Chondrocyte (in vitro differentiated cells): Measurements from ENCODE around the gene GNB3. TPM values are rescaled to one million over a fixed set of nuclear protein-coding genes. Genes with fewer than 3 reads are reported as not detected.
"Not testable (repeated sequence)": the region's sequence is repeated elsewhere in the genome, so short reads cannot be mapped to it uniquely, and the experiment has no call there.

Experiments
- DNase-seq: peaks from one replicate; pipeline ENCODE4 v3.0.0; 2021; ENCODE audit warnings: mixed read lengths, low spot score
- H3K27ac Mint-ChIP-seq: one replicate; pipeline ENCODE4 v1.8.0; 2021; ENCODE audit warnings: mild to moderate bottlenecking, moderate library complexity, mixed read lengths; ENCODE audit not compliant: unreplicated experiment
- H3K27me3 Mint-ChIP-seq: 2 replicates; pipeline ENCODE4 v1.8.0; 2021; ENCODE audit warnings: low read depth, mixed read lengths
- H3K36me3 Mint-ChIP-seq: 2 replicates; pipeline ENCODE4 v1.8.0; 2021; ENCODE audit warnings: low read depth, mixed read lengths
- H3K4me1 Mint-ChIP-seq: 2 replicates; pipeline ENCODE4 v1.8.0; 2021; ENCODE audit warnings: low read depth, mild to moderate bottlenecking, mixed read lengths
- H3K4me3 Mint-ChIP-seq: one replicate; pipeline ENCODE4 v1.8.0; 2021; ENCODE audit warnings: mild to moderate bottlenecking, moderate library complexity, mixed read lengths; ENCODE audit not compliant: unreplicated experiment
- H3K9me3 Mint-ChIP-seq: 2 replicates; pipeline ENCODE4 v1.8.0; 2021; ENCODE audit warnings: low read depth, mixed read lengths
- CTCF ChIP-seq: fragments of 200-600 bp; sonication (generic); IDR thresholded peaks from 2 replicates; pipeline ENCODE4 v1.5.0; 2021; ENCODE audit warnings: antibody characterized with exemption, mild to moderate bottlenecking, moderate library complexity
- total RNA-seq: library from RNA; stranded (reverse); gene quantifications from 3 replicates; pipeline ENCODE4 v1.2.1, GENCODE V29; 2021

GNB3 gene
- total RNA-seq, 1 donor from 2014 or later = 10.2 TPM

GRCh38 chr12:6873094-6874014, 32.6 kb downstream of the GNB3 start, which contains the start of gene SPSB2:
TSS of gene SPSB2 (minus strand) at chr12:6873303. CDS start at chr12:6872901, 402 bp downstream.
- H3K27me3 Mint-ChIP-seq = no peaks in the 10 kb centered on the region
- H3K4me1 Mint-ChIP-seq = peaks cover 45% of the 10 kb centered on the region
- H3K27ac Mint-ChIP-seq = peak within 1 kb of the TSS; percentile 93
- DNase-seq = peak; percentile 100
- peak within 1 kb of the TSS; percentile 85 for H3K4me3 Mint-ChIP-seq
- peaks cover 15% of the 10 kb centered on the region for H3K36me3 Mint-ChIP-seq
- TF ChIP-seq CTCF = no peak
- no peaks in the 10 kb centered on the region for H3K9me3 Mint-ChIP-seq

- peak overlapping the region; percentile 93 for H3K27ac Mint-ChIP-seq
Measured at GRCh38 chr12:6874015-6874368, 33.3 kb downstream of the GNB3 start.

GRCh38 chr12:6879824-6880223, 39.1 kb downstream of the GNB3 start:
- H3K36me3 Mint-ChIP-seq, H3K27me3 Mint-ChIP-seq, H3K4me3 Mint-ChIP-seq, H3K27ac Mint-ChIP-seq, H3K9me3 Mint-ChIP-seq, H3K4me1 Mint-ChIP-seq: not testable (repeated sequence)
- peak; percentile 20 for DNase-seq

More at GRCh38 chr12:6874015-6874368, 33.3 kb downstream of the GNB3 start:
- peak overlapping the region; percentile 85 for H3K4me3 Mint-ChIP-seq
- peak; percentile 9 for DNase-seq
- peaks cover 13% of the 10 kb centered on the region for H3K36me3 Mint-ChIP-seq
- not testable (repeated sequence) for H3K9me3 Mint-ChIP-seq, H3K27me3 Mint-ChIP-seq
- peaks cover 39% of the 10 kb centered on the region for H3K4me1 Mint-ChIP-seq

GRCh38 chr12:6883252-6883651, 42.5 kb downstream of the GNB3 start:
- no peak for TF ChIP-seq CTCF
- DNase-seq = peak; percentile 20
- H3K4me3 Mint-ChIP-seq = no peak overlapping the region
- no peak overlapping the region for H3K27ac Mint-ChIP-seq
- peaks cover 2% of the 10 kb centered on the region for H3K36me3 Mint-ChIP-seq
- H3K4me1 Mint-ChIP-seq = no peaks in the 10 kb centered on the region
- no peaks in the 10 kb centered on the region for H3K27me3 Mint-ChIP-seq
- H3K9me3 Mint-ChIP-seq = no peaks in the 10 kb centered on the region

GRCh38 chr12:6883683-6884082, 43.0 kb downstream of the GNB3 start:
- H3K9me3 Mint-ChIP-seq = no peaks in the 10 kb centered on the region
- no peak overlapping the region for H3K4me3 Mint-ChIP-seq
- H3K4me1 Mint-ChIP-seq = no peaks in the 10 kb centered on the region
- DNase-seq = peak; percentile 88
- H3K36me3 Mint-ChIP-seq = peaks cover 2% of the 10 kb centered on the region
- H3K27ac Mint-ChIP-seq = no peak overlapping the region
- H3K27me3 Mint-ChIP-seq = no peaks in the 10 kb centered on the region
- TF ChIP-seq CTCF = no peak

GRCh38 chr12:6884539-6884938, 43.8 kb downstream of the GNB3 start:
- H3K4me1 Mint-ChIP-seq = no peaks in the 10 kb centered on the region
- peaks cover 2% of the 10 kb centered on the region for H3K36me3 Mint-ChIP-seq
- H3K4me3 Mint-ChIP-seq = no peak overlapping the region
- H3K27ac Mint-ChIP-seq = no peak overlapping the region
- TF ChIP-seq CTCF = no peak
- DNase-seq = peak; percentile 80
- H3K9me3 Mint-ChIP-seq = no peaks in the 10 kb centered on the region
- no peaks in the 10 kb centered on the region for H3K27me3 Mint-ChIP-seq

GRCh38 chr12:6886206-6886999, 45.7 kb downstream of the GNB3 start:
- not testable (repeated sequence) for H3K27me3 Mint-ChIP-seq, H3K4me3 Mint-ChIP-seq, H3K4me1 Mint-ChIP-seq, H3K36me3 Mint-ChIP-seq, H3K9me3 Mint-ChIP-seq
- peak; percentile 15 for DNase-seq
- H3K27ac Mint-ChIP-seq = peak overlapping the region; percentile 83
